HEK293T (cell line): ENCODE measurements around the gene GFRA1.

Source experiments
- ARNT ChIP-seq: fragments of 450-650 bp; IDR thresholded peaks from 2 replicates; pipeline ENCODE4 v1.6.1; 2017; ENCODE audit warnings: mild to moderate bottlenecking
- ELF4 ChIP-seq: fragments of 450-650 bp; IDR thresholded peaks from 2 replicates; pipeline ENCODE4 v1.6.1; 2017; ENCODE audit warnings: antibody characterized with exemption
- FOXA1 ChIP-seq: fragments of 450-650 bp; IDR thresholded peaks from 2 replicates; pipeline ENCODE4 v1.6.1; 2016; ENCODE audit warnings: mild to moderate bottlenecking
- FOXM1 ChIP-seq: fragments of 450-650 bp; IDR thresholded peaks from 2 replicates; pipeline ENCODE4 v1.6.1; 2017; ENCODE audit warnings: mild to moderate bottlenecking, borderline replicate concordance
- SP1 ChIP-seq: fragments of 450-650 bp; IDR thresholded peaks from 2 replicates; pipeline ENCODE4 v1.6.1; 2017
- SUZ12 ChIP-seq: fragments of 450-650 bp; IDR thresholded peaks from 2 replicates; pipeline ENCODE4 v1.6.1; 2016; ENCODE audit warnings: mild to moderate bottlenecking

DNA sequence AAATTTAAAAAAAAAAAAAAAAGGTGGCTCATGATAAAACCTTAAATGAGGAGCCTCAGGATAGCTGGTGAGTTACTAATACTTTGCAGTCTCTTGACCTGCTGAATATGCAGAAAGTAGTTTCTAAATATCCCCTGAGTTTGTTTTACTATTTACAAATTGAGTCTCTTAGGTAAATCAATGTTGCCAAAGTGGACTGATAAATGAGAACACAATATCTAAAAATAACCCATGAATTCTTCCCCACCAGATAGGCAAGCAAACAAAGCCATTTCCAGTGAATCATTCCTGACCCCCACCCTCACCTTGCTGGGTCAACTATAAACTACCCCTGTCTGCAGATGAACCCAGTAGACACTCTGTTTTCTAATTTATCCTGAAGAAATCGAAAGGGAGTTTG lies 78.9 kb downstream of the GFRA1 start:
- no peak for TF ChIP-seq SP1
- TF ChIP-seq FOXM1, result no peak
- TF ChIP-seq ARNT, result no peak
- TF ChIP-seq ELF4, result no peak
- no peak for TF ChIP-seq FOXA1
- TF ChIP-seq SUZ12, result no peak
